GM19239 (cell line): ENCODE measurements around the gene DDX31.
A peak's percentile ranks its signal among the peaks of the same experiment; 100 is the strongest.

Source experiments
- DNase-seq: peaks from one replicate; pipeline ENCODE4 v3.0.0; 2011; ENCODE audit warnings: low spot score; ENCODE audit not compliant: insufficient read length
- FAIRE-seq: peaks from 2 replicates; lab custom pipeline; 2011; peaks lifted over from hg19 to GRCh38; lab: Jason Lieb, UNC

DDX31 gene

DNA sequence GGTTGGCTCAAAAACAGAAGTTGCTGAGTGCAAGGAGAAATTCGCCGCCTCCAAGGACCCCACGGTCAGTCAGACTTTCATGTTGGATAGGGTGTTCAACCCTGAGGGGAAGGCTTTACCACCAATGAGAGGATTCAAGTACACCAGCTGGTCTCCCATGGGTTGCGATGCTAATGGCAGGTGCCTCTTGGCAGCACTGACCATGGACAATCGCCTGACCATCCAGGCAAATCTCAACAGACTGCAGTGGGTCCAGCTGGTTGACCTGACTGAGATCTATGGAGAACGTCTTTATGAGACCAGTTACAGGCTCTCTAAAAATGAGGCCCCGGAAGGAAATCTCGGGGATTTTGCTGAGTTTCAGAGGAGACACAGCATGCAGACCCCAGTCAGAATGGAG is 8.2 kb upstream of the DDX31 start:
- FAIRE-seq (no peak), DNase-seq (no peak)

DNA sequence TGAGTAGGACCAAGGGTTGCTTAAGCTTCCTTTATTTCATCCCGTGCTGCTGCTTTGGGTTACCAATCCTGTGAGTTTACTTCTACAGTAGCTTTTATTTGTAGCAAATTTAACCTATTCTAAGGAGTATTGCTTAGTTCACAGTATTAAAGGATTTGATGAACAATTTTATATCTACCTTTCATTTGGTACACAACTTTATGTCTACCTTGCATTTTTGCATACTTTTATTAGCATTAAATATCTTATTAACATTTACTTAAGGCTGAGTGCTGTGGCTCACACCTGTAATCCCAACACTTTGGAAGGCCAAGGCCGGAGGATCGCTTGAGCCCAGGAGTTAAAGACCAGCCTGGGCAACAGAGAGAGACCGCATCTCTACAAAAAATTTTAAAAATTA is 4.7 kb upstream of the DDX31 start:
- DNase-seq = no peak
- FAIRE-seq = no peak

DNA sequence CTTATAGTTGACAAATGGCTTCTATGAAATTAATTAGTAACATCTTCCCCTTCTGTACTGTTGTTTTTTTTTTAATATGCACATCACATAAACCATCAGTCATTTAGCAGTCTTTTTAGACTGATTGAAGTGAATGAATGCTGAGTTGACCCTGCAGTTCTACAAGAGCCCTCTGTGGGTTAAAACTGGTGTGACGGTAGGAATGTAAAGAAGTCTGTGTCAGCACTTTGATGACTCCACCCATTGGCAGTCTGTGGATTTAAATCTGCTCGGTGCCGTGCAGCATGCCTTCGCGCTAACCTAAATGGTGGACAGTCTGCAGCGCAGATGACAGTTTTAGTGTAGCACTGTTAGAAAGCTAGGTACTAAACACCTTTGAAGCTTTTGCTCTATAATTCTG is 3.6 kb upstream of the DDX31 start:
- FAIRE-seq (no peak), DNase-seq (peak; percentile 9)

DNA sequence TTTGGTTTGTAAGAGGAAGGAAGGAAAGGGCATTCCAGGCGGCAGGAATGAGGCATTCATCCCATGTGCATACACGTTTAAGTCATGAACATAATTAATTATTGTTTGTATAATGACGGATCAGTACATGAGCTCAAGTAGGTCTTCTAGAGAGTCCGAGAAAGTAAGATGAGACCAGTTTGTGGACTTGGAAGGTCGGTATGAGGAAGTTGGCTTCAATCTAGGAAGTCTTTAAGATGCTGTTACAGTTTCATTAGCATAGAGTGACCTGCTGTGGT is 2.6 kb upstream of the DDX31 start:
- no peak for DNase-seq
- no peak for FAIRE-seq

DNA sequence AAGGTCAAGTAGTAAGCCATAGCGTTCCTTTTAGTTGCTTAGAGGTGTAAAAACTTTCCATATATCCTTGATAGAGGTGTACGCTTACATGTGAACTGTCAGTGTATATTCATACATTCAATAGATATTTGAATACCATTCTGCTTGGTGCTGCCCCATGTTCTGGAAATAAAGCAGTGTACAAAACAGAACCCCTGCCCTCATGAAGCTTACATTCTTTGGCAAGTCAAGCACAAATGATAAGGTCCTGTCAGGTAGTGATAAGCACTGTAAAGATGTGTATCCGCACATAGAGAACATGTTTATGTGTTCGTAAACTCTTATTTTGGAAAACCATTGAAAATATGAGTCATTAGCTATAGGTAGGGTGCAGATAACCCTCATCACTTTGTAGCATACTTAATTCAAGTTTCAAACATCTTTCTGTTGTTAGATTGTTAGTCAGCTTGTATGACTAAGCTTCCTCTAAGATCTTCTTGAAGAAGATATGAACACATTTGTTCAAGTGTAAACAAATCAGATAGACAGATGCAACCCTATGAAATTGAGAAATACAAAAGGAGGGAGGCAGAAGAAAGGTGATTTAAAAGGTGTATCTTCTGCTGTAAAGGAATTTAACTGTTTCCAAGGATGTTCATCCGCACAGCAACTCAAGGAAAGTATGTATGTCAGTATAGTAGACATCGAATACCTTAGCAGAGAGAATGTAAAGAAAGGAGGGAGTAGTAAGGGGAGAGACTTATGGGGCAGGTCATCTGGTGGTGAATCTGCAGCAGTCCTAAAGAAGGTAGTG is 2.0 kb upstream of the DDX31 start:
- FAIRE-seq (no peak), DNase-seq (no peak)

DNA sequence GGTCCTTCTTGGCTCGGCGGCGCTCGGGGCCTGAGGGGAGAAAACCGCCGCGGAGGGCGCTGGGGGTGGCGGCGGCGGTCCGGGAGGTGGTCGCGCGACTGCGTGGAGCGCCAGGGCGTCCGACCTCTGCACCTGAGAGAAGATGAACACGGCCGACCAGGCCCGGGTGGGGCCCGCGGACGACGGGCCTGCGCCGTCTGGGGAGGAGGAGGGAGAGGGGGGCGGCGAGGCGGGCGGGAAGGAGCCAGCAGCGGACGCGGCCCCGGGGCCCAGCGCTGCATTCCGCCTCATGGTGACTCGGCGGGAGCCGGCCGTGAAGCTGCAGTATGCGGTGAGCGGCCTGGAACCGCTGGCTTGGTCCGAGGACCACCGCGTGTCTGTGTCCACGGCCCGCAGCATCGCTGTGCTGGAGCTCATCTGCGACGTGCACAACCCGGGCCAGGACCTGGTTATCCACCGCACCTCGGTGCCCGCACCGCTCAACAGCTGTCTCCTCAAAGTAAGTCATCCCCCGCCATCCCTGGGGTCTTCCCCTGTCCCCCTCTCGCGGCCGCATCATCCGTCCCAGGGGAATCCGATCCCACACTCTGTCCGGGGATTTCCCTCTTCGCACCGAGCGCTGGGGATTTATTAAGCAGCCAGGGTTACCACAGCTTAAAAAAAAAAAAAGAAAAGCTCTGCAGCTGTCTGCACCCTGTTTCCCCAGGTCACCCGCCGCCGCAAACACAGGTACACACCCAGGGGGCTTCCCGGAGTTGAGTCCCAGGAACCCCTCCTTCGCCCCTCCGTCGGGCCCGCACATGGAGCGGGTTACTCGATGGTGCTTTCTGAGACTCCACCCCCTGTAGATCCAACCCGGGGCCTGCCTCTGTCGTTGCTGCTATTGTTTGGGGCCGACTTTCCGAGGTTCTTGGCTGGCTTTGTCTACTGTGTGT is 941 bp upstream of the DDX31 start, which contains the start of gene GTF3C4:
Gene GTF3C4 (plus strand): TSS at position 8 of the 935 bp plus-strand sequence. CDS start 135 bp downstream, at position 143.
- FAIRE-seq (no peak), DNase-seq (peak; percentile 69)

GRCh38 chr9:132669319-132669697 is 475 bp downstream of the DDX31 start:
- DNase-seq (no peak), FAIRE-seq (no peak)

DNA sequence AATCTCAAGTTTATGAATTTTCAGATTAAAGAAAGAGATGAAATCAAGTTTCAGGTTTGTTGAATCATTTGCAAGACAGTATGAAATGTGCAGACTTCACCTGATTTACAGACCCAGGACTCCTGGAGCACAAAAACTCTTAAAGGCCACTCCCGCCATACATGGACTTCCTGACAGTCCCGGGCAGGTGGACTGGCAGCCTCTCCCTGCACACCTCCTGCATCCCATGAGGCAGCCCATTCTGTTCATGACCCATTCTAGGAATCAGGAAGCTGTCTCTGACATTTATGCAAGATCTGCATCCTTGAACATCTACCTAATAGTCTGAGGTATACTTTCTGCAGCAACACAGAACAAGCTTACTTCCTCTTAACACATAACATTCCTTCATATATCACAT is 5.9 kb downstream of the DDX31 start:
- no peak for FAIRE-seq
- no peak for DNase-seq

- no peak for FAIRE-seq
These were observed 6.7 kb downstream of the DDX31 start for GRCh38 chr9:132663117-132663516.

GRCh38 chr9:132662152-132662945 is 7.4 kb downstream of the DDX31 start:
- no peak for FAIRE-seq
- no peak for DNase-seq

More at GRCh38 chr9:132663117-132663516, 6.7 kb downstream of the DDX31 start:
- no peak for DNase-seq

- FAIRE-seq (no peak), DNase-seq (no peak)
These were observed 13.5 kb downstream of the DDX31 start for GRCh38 chr9:132656299-132656698.

- DNase-seq = no peak
These were observed 18.5 kb downstream of the DDX31 start for GRCh38 chr9:132651259-132651658.

GRCh38 chr9:132648685-132649084 is 21.1 kb downstream of the DDX31 start:
- DNase-seq = no peak
- FAIRE-seq = no peak

More at GRCh38 chr9:132651259-132651658, 18.5 kb downstream of the DDX31 start:
- FAIRE-seq = no peak

DNA sequence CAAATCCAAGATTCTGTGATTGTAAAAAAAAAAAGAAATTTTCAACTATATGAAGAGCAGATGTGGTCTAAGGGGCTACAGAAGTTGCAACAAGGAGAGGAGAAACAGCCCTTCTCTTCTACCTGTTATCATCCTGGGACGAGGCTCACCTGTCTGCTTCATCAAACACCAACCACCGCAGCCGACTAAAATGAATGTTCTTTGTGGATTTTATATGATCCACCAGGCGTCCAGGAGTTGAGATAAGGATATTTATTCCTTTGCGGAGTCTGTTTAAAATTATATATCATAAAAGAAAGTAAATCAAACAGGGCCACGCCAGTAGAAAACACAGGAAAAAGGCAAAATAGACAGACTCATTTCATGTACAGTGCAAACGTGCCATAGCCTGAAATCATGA is 21.5 kb downstream of the DDX31 start:
- no peak for DNase-seq
- no peak for FAIRE-seq

GRCh38 chr9:132647806-132648205 is 22.0 kb downstream of the DDX31 start:
- no peak for DNase-seq
- no peak for FAIRE-seq

DNA sequence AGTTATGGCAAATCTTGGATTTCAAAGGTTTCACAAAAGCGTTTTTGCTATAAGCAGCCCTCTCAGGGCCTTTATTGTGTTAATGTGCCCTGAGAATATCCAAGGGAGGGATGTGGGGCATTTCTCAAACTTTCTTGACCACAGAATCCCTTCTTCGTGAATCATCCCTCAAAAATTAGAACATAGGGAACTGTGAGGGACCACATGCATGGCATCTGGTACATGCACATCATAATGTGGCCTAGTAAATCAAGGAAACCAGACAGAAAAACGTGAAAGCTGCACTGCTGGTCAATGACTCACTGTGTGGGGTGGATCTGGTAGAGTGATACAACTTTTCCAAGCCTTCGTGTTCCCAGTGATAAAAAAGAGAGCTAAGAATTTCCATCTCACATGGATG is 22.4 kb downstream of the DDX31 start:
- no peak for FAIRE-seq

GRCh38 chr9:132646726-132647125 is 23.1 kb downstream of the DDX31 start:
- no peak for DNase-seq
- no peak for FAIRE-seq

More for the DNA sequence above, 22.4 kb downstream of the DDX31 start:
- no peak for DNase-seq

DNA sequence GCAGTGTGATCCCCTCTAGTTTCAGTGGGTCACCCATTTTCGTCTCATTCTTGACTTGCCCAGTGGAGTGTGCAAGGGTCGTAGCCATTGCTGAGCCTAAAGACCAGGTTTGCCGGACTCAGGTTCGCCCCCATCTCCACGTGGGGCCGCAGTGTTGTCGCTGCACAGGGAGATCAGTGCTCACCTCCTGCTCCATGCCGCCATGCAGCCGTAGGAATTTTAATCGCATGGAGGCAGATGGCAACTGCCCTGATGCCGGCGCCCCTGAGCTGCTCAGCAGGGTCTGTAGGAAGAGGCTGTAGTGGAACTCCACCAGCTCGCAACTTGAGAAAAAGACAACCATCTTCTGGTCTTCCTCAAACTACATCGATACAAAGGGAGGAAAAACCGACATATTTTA is 24.1 kb downstream of the DDX31 start:
- FAIRE-seq (no peak), DNase-seq (no peak)

DNA sequence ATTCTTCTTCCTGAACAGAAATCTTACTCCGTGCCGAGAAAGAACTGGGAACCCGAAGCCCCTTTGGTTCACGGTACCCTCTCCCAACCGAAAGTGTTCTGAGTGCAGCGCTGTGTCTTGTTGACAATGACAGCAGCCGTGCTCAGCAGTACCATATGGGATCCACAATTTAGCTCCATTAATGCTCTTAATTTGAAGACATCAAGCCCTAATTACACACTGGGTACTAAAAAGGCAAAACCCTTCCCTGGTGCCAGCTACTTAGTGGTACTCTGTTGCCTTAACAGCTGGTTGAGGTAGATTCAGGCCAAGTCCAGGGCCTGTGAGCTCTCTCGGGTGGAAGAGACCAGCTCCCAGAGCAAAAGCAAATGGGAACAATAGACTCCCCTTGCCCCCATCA is 24.5 kb downstream of the DDX31 start:
- FAIRE-seq = peak; percentile 56
- no peak for DNase-seq

GRCh38 chr9:132644251-132644650 is 25.5 kb downstream of the DDX31 start:
- no peak for FAIRE-seq
- DNase-seq = peak; percentile 9

DNA sequence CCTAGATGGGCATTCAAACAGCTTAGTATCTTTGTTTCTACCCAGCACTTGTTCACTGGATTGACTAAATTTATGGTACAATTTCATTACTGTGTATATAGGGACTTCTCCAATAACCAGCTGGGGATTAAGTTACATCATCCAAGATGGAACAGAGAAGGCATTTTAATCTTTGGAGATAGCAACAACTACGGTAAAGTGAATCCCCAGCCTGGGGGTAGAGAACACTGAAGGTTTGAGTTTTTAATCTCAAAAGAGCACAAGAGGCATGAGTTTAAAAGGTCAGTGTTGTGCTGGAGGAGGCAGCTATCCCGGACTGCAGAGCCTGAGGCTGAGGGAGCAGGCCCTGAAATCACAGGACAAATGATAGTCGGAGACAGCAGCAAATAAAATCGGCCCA is 28.6 kb downstream of the DDX31 start:
- DNase-seq = no peak
- no peak for FAIRE-seq
